GM12874 (cell line): ENCODE results near the gene LPP.

ENCODE experiments used
- TF ChIP-seq, protein P1 (sequence below): IDR thresholded peaks from 2 replicates; pipeline ENCODE4 v1.5.1; 2011; ENCODE audit warnings: low read depth, mild to moderate bottlenecking, control low read depth, low read length, moderate library complexity; ENCODE audit not compliant: insufficient read depth

LPP gene

DNA sequence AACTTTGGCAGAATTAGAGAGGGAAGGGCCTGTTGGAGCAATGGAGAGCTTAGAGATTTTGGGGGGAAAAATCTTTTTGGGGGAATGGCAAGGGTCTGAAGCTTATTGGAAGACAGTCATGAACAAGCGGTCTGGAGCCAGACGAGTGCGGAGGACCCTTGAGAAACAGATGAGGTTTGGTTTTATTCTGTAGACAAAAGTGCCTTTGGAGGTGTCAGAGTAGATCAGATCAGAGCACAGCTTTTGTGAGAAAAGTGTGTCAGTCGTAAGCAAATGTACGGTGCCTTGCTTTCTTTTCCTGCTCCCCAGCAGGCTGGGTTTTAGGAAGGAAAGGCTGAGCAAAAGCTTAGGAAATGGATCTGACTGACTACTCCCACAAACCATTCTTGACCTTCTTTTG, 781.0 kb downstream of the LPP start:
- TF ChIP-seq, protein P1, sequence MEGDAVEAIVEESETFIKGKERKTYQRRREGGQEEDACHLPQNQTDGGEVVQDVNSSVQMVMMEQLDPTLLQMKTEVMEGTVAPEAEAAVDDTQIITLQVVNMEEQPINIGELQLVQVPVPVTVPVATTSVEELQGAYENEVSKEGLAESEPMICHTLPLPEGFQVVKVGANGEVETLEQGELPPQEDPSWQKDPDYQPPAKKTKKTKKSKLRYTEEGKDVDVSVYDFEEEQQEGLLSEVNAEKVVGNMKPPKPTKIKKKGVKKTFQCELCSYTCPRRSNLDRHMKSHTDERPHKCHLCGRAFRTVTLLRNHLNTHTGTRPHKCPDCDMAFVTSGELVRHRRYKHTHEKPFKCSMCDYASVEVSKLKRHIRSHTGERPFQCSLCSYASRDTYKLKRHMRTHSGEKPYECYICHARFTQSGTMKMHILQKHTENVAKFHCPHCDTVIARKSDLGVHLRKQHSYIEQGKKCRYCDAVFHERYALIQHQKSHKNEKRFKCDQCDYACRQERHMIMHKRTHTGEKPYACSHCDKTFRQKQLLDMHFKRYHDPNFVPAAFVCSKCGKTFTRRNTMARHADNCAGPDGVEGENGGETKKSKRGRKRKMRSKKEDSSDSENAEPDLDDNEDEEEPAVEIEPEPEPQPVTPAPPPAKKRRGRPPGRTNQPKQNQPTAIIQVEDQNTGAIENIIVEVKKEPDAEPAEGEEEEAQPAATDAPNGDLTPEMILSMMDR: no peak

DNA sequence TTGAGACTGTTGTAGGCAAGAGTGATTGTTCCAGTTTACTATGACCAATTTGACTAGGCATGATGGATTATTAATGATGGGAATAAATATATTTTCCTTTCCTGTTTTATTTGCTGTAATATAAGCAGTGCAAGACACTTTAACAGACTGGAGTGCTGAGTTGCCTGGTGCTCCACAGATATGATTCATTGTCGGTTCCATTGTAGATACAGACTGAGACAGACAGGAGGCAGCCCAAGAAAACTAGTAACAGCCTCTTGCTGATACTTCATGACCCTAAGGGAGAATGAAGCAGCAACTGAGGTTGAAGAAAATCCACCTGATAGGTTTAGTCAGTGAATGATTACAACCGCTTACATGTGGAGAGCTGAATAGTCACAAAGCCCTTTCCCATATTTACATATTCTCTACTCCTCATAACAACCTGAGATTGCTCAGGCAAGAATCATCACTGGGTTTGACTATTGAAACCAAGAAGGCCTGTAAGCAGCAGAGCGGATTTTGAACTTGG, 782.7 kb downstream of the LPP start:
- TF ChIP-seq, protein P1: no peak

DNA sequence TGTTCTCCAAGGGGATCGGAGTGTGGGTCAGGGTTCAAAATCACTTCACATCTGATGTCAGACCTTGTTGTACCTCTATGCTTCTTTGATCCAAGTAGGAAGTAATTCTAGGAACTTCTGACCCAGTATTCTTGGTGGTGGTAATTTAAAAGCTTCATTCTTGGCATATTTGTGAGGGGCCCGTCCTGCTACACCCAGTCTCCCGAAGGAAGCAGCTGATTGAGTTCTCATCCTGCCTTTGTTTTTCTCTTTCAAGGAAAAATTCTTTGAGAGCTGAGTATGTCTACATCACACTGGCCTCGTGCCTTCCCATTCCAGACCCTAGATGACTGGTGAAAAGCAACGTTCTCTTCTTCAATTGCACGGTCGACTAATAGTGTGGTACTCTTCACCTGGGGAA, 783.4 kb downstream of the LPP start:
- TF ChIP-seq, protein P1: no peak

DNA sequence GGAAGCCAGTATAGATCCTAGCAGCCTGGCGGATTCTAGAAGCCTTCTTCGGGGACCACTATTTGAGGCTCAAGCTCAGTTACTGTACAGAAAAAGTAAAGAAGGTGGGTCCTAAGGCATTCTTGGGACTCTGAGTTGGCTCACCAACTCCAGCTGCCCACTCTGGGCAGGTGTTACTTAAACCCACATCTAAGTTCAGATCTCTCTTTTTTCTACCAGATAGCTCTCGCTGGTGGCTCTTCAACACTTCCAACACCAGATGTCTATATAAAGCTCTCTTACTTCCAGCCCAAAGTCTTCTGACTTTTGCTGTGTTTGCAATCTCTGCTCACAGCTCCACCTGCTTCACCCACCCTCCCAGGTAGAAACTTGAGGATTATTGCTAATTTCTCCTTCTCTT, 785.0 kb downstream of the LPP start:
- TF ChIP-seq, protein P1: no peak

DNA sequence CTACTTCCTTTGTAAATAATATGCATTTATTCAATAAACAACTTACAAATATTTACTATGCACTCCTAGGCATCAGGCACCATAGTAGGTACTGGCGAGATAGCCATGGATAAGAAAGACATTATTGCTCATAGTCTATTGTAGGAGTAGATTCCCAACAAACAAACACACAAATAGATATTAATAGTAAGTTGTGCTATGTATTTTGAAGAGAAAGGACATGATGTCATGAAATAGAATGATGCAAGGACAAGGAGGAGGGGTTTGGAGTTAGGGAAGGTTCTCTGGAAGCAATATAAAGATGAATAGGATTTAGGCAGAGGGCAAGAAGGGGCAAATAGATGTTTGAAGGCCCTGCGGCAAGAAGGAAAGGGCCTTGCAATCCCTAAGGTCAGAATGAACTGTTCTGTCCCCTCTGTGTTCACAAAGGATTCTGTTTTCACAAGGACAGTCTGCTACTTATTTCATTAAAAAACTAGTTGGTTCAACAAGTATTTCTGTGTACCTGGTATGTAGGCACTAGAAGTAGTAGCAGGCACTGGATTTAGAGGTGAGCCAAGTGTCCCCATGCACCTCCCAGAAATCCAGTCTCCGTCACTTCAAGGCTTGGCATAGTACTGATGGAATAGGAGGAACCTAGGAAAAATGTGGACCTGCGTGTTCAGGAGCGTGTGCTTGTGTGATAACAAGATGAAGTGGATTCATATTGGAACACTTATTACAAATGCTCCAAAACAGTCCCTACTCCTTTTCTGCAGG, 786.0 kb downstream of the LPP start:
- TF ChIP-seq, protein P1: no peak
